Fibroblast of pulmonary artery (primary cell): ENCODE results near the gene SPTLC1.

Source experiments
- DNase-seq: peaks from one replicate; pipeline ENCODE4 v3.0.0-alpha.2; 2010; ENCODE audit warnings: low read depth
- H3K4me3 ChIP-seq: replicated peaks from 2 replicates; pipeline ENCODE4 v1.5.1; 2011; ENCODE audit warnings: low read depth, mild to moderate bottlenecking, control low read depth, low read length, moderate library complexity
- TF ChIP-seq, protein P1 (sequence below): IDR thresholded peaks from 2 replicates; pipeline ENCODE4 v1.5.1; 2011; ENCODE audit warnings: mild to moderate bottlenecking, control low read depth, low read length, inconsistent platforms; ENCODE audit errors: missing control alignments

SPTLC1 gene

DNA sequence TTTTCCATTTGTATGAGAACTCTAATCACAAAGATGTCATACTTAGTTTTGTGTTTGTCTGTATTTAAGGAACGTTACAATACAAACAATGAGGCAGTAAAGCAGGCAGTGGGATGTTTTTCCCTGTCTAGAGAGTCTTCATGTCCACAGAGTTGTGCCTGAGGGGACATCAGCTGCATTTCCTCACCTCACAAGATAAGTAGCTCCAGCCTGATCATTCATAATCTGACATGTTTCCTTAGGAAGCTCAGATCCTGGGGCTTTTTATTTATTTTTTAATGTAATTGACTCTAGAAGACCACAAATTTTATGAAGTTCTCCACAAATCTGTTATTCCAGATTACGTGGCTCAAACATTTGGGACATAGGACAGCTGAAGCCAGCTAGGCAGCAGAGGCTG lies 78.5 kb downstream of the SPTLC1 start:
- TF ChIP-seq, protein P1, sequence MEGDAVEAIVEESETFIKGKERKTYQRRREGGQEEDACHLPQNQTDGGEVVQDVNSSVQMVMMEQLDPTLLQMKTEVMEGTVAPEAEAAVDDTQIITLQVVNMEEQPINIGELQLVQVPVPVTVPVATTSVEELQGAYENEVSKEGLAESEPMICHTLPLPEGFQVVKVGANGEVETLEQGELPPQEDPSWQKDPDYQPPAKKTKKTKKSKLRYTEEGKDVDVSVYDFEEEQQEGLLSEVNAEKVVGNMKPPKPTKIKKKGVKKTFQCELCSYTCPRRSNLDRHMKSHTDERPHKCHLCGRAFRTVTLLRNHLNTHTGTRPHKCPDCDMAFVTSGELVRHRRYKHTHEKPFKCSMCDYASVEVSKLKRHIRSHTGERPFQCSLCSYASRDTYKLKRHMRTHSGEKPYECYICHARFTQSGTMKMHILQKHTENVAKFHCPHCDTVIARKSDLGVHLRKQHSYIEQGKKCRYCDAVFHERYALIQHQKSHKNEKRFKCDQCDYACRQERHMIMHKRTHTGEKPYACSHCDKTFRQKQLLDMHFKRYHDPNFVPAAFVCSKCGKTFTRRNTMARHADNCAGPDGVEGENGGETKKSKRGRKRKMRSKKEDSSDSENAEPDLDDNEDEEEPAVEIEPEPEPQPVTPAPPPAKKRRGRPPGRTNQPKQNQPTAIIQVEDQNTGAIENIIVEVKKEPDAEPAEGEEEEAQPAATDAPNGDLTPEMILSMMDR: no peak
- no peak for DNase-seq
- H3K4me3 ChIP-seq: no peak overlapping the region

DNA sequence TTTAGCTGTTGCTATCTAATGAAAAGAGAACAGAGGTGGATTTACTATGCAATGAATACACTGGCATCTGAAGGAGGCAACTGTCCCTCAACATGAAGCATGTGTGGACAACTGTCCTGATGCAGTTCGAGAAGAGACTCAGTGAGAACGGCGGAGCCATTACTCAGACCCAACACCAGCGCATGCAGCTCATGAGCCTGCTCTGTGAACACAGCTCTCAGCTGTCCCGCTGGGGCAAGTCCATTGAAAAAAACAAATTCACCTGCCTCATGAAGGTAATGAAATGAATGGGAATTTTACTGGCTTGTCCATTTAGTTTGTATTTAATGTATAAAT lies 78.8 kb downstream of the SPTLC1 start:
- no peak for DNase-seq
- no peak overlapping the region for H3K4me3 ChIP-seq
- TF ChIP-seq, protein P1: no peak

DNA sequence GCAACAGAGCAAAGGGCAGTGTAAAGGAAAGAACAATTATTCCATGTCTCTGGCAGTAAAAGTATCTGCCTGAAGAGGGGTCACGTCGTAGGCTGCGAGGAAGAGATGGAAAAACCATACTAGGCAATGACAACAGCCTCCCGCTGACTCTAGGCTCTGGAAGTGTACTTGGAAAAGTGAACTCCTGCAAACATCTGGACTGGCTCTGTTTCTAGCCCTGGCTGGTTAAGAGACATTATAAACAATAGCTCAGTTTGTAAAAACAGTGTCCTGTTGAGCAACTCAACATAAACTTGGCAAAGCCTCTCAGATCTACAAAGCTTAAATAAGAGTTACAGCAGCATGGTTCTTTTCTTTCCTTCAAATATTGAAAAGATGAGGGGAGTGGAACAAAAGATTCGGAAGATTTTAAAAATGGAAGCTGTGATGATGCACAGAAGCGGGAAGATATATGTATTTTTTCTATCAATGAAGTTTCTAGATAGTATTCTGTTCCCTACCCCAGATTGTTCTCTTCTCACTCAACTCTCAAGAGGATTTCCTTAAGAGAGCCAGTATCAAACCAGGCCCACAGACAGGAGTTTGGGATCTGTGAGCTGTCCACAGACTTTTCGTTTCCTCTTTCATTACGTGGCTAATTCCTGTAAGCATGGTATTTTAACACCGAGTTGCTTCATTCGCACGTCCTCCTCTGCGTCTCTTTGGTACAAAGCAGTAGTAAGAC lies 79.4 kb downstream of the SPTLC1 start:
- TF ChIP-seq, protein P1: no peak
- no peak overlapping the region for H3K4me3 ChIP-seq
- peak; percentile 92 for DNase-seq

DNA sequence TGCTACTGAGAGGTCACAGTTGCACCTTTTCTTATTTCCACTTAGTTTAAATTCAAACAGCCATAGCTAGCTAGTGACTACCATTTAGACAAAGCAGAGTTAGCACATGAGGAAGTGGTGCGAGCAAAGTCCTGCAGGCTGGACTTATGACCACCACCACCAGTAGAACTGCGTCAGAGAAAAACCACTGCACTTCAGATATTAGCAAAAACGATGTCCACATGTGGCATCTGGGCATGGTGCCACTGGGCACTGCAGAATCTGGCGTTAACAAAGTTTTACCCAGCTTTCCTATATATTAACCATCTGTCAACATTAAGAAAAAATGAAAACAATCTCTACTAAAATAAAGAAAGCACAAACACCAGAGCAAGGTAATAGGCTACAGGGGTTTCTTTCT lies 80.1 kb downstream of the SPTLC1 start:
- TF ChIP-seq, protein P1: no peak
- peak; percentile 39 for DNase-seq
- no peak overlapping the region for H3K4me3 ChIP-seq

DNA sequence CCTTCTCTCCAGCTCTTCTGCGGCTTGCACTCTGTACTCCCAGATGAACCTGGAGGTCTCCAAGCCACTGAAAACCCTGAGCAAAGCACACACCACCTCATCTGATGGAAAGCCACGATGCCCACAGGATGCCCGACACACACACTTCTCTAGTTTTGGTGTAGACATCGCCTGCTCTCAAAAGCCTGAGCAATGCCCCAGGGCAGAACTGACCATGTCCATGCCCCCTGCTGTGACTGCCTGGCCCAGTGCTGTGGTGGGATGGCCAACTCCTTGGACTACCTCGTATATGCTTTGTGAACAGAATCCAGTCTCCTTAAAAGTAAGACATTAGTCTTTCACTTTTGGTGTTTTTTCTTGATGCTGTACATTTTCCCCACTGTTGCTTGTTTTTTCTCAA lies 81.2 kb downstream of the SPTLC1 start:
- DNase-seq: no peak
- no peak overlapping the region for H3K4me3 ChIP-seq
- TF ChIP-seq, protein P1: no peak

DNA sequence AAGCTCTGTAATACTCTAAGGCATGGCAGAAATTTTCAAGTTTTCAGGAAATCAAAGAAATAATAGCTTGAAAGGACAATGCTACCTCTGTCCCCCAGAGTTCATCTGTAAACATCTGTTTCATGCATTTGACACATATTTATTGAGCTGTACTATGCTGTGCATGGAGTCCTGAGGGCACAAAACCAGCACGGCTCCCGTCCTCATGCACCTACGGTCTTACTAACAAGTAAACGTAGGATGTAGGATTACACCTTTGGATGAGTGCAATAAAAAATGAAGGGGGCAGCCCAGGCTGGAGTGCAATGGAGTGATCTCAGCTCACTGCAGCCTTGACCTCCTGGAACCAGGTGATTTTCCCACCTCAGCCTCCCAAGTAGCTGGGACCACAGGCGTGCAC lies 81.9 kb downstream of the SPTLC1 start:
- TF ChIP-seq, protein P1: no peak
- no peak overlapping the region for H3K4me3 ChIP-seq
- DNase-seq: no peak

DNA sequence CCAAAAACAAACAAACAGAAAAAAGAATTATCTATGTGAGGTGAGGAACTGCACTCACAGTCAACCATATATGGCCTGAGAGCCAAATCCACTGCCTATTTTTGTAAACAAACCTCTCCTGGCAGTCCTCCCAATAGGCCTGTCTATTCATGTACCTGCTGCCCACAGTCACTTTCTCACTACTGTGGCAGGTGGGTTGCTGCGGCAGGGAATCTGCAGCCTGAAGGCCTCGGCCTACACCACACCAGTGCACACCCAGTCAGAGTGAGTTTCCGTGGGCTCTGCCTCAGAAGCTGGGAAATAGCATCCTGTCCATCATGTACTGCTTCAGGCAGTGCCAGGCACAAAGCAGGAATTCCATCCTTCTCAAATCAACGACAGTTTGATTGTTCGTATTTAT lies 82.3 kb downstream of the SPTLC1 start:
- H3K4me3 ChIP-seq: no peak overlapping the region
- no peak for DNase-seq
- TF ChIP-seq, protein P1: no peak
